Choroid plexus epithelial cell (primary cell): ENCODE results near the gene CFC1.
"Not testable (repeated sequence)": the region's sequence is repeated elsewhere in the genome, so short reads cannot be mapped to it uniquely, and the experiment has no call there.

Experiments
- DNase-seq: peaks from one replicate; pipeline ENCODE4 v3.0.0-alpha.2; 2010; ENCODE audit warnings: low read depth
- H3K4me3 ChIP-seq: 2 replicates; pipeline ENCODE4 v1.5.1; 2011; ENCODE audit warnings: low read depth, mild to moderate bottlenecking, control low read depth, low read length, moderate library complexity

Gene CFC1

DNA sequence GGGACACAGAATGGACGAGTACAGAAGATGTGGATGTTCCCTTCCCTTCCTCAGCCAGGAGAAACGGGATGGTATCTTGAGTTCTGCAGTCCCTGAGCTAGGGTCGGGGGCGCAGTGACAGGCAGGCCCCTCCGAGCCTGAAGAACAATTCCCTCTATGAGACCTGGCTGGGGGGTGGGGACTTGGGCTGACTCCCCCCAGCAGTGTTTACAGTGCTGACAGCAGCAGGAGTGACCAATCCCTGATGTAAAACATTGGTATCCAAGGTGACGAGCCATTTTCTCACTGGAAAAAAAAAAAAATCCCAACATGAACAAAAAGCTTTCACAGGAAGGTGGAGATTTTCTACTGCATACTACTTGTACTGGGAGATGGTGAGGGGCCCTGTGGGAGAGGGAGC, at the start of gene CFC1:
Gene CFC1, minus strand, starts transcription at position 183 of the 400 bp plus-strand sequence. CDS start 288 bp downstream, outside the sequence.
- not testable (repeated sequence) for H3K4me3 ChIP-seq, DNase-seq

DNA sequence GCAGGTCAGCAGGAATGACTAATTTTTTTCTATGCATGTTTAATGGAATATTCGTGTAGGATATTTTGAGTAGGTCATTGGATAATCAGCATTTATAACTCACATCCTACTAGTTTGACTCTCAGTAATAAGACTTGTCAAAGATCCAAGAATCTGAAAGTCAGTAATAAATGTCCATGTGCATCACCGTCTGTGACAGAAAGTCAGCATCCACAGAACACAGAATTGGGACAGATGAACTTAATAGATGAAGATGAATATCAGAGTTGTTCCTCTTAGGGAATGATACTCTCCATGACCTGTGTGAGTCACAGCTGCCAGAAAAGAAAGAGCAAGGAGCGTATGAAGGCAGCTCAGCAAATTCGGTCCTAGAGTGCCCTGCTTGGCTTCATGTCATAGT, 42.3 kb upstream of the CFC1 start:
- H3K4me3 ChIP-seq, DNase-seq: not testable (repeated sequence)

DNA sequence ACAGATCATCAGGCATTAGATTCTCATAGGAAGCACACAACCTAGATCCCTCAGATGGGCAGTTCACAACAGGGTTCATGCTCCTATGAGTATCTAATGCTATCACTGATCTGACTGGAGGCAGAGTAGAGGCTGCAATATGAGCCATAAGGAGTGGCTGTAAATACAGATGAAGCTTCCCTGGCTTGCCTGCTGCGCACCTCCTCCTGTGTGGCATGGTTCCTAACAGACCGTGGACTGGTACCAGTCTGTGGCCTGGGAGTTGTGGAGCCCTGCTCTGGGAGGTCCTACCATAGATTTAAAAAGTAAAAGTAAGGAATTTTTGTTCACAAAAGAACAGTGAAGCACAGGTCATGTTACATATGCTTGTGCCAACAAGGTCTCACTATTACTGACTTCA, 39.6 kb upstream of the CFC1 start:
- not testable (repeated sequence) for H3K4me3 ChIP-seq, DNase-seq

DNA sequence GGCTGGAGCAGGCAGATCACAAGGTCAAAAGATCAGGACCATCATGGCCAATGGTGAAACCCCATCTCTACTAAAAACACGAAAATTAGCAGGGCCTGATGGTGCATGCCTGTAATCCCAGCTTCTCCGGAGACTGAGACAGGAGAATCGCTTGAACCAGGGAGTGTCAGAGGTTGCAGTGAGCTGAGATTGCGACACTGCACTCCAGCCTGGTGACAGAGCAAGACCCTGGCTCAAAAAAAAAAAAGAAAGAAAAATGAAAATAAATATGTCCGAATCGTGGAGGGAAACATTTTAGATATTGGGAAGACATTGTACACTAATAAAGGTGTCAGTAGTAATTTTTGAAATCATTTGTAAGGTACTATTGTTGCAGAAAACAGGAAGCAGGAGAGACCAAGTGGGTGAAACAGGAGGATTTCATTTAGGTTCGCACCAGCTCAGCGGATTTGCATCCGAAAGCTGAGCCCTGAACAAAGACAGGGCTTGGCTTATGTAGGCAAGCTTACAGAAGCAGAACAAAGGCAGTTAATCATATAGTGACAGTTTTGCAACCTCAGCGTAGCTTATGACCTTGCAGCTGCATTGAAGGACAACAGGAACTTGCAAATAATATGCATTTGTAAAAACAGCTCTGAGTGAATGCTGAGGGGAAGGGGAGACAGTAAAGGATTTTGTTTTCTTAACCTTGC, 29.6 kb upstream of the CFC1 start:
- H3K4me3 ChIP-seq, DNase-seq: not testable (repeated sequence)

DNA sequence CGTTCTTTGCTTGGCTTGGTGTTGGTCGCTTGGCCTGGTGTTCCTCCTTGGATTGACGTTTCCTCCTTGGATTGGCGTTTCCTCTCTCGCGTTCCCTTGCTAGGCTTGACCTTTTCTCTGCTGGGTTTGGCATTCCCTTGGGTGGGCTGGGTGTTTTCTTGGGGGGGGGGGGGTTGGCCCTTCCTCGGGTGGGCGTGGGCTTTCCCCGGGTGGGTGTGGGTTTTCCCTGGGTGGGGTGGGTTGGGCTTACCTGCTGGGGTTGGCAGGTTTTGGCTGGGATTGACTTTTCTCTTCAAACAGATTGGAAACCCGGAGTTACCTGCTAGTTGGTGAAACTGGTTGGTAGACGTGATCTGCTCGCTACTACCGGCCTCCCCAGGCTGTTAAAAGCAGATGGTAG, 11.8 kb upstream of the CFC1 start, which contains the start of gene POTEJ:
Gene POTEJ, plus strand, starts transcription at position 301 of the 400 bp plus-strand sequence. Its CDS starts 93 bp downstream, at position 394.
- H3K4me3 ChIP-seq, DNase-seq: not testable (repeated sequence)

DNA sequence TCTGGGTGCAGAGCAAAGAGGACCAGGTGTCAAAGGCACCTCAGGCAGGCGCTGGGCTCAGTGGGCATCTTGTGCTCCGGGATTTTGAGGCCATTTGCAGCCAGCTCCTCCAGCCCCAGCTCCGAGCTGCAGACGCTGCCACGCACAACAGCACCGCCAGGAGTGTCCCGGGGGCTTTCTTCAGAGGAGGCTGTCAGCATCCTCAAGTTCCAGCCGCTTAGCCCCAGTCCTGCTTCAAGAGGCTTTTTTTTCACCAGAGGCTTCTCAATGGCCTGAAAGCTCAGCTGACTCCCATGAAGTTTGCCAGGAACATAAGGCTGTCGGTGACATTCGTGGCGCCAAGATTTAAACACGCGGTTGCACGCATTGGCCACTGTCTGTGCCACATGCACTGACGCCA, 11.1 kb upstream of the CFC1 start:
- not testable (repeated sequence) for DNase-seq, H3K4me3 ChIP-seq

DNA sequence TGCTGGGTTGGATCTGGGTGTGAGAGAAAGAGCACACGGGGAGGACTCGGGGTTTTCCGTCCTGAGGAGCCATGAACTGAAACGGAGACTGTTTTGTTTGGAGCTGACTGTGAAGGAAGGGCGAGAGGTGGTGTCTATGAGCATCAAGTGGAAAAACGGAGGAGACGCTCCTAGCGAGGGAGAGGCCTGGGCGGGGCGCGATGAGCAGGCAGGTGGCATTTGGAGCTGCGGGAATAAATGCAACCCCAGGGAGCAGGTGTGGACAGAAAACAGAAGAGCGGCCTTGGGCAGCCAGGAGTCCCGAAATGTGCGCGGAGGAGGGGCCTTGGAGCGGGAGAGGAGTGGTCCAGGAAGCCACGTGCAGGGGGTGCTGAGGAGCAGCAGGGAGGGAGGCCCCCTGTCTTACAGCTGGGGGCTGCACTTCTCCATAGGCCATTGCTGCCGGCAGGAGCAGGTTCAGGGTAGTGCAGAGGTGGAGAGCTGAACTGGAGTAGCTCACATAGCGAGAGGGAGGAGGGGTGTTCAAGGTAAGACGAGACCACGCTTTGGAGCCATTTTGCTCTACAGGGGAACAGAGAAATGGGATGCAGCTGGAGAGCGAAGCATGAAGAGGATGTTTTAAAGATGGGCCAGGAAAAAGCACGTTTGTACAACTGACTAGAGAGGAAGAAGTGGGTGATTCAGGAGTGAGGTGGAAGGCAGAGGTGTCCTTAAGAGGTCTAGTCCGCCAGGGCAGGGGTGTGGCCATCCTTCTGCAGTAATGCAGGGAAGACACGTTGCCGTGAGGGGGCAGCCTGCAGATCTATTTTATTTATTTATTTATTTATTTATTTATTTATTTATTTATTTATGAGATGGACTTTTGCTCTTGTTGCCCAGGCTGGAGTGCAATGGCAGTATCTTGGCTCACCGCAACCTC, 9.9 kb upstream of the CFC1 start:
- not testable (repeated sequence) for DNase-seq, H3K4me3 ChIP-seq

DNA sequence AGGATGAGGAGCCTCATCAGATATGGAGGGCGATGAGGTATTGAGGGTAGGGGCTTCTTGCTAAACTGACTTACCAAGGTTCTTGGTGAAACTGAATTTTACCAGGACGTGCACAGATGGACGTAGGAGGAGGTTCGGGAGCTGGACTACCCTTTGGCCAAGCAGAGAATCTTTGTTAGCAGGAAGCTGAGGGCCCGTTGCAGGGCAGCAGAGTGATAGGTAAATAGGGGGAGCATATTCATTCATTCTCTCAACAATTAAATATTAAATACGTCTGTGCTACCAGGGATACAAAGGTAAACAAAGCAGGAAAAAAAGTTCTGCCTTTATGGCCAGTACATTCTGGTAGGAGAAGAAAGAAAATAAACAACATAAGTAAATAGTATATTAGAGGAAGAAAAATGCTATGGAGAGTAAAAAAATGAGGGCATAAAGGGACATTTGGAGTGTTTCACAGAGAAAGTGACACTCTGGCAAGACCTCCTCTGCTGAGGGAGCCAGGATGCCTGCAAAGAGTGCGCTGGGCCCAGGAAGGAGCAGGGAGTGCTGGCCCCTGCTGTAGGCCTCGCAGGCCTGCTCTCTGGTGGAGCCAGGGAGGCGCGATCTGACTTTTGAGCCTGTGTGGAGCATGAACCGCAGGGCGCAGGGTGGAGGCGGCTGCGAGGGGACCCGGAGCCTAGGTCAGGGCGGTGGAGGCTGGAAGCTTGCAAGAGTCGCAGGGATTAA, 9.1 kb upstream of the CFC1 start:
- not testable (repeated sequence) for H3K4me3 ChIP-seq, DNase-seq

DNA sequence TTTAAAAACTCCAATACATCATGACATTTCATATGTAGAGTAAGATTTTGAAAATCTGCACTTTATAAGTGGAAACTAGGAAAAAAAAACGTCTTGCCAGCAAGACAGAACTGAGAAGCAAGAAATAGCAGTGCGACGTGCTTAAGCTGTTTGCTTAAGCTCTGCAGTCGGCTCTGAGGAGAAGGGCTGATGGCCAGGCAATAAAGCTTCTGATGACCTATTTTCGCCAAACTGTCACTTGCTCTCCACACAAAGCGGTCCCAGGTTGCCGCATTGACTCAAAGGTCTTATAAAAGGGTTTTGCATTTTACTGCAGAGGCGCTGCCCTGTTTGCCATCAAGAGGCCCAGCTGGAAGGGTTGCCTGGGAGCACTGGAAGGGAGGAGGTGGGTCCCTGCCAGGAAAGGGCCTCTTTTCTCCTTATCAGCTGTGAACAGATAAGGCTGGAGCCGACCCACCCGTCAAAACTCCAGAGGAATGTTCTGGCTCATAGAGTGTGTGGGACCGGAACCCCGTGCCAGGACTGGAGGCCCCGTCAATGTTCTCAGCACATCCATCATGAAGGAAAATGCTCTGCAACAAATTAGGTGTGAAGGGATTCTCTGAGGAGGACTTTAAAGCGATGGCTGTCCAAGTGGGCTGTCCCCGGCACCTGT, 2.4 kb upstream of the CFC1 start:
- DNase-seq, H3K4me3 ChIP-seq: not testable (repeated sequence)

DNA sequence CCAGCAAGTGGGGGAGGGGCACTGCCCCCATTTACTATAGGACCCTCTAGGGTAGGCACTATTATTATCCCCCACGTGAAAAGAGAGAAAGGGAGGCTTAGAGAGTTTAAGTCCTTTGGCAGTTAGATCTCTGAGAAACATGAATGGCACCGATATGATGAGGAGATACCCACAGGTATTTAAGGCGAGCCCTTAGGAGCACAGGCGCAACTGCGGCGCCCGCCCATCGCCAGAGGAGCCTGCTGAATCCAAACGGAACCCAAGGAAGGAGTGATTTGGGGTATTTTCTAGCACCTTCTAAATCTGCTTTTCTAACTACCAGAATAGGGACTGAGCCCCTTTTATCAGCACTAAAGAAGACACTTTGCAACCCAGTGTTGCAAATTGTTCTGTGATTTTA, 551 bp upstream of the CFC1 start:
- not testable (repeated sequence) for DNase-seq, H3K4me3 ChIP-seq

DNA sequence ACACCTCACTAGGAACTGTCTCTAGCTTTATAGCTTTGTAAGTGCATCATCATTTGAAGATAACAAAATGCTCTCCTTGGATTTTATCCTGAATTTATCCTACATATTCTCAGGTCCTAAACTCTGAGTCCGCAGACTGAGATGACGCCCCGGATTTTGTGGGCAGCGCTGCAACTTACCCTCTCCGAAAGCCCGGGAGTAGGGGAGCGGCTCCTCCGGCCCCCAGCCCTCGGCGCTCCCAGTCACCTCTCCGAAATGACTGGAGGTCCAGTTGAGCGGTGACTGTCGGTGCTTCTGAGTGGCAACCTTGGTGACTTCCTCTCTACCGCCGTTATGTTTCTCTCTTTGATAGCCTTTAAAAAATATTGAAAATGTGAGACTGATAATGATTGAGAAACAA, 912 bp downstream of the CFC1 start:
- not testable (repeated sequence) for H3K4me3 ChIP-seq, DNase-seq

DNA sequence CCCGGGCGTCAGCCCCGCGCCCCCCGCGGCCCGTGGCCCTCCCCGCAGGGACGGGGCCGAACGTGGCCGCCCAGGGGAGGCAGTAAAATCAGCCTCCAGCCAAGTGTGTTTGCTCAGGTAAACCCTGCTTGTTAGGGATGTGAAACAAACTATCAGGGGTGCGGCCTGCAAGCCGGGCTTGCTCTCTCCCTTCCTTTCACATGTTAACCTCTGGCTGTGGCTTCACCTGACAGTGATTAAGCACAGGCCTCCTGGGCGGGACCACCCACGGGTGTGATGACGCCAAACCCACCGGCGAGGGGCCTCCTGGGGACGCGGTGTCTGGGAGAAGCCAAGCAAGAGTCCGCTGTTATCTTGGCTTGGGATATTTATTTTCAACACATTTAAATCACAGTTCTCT, 1.4 kb downstream of the CFC1 start:
- DNase-seq, H3K4me3 ChIP-seq: not testable (repeated sequence)

DNA sequence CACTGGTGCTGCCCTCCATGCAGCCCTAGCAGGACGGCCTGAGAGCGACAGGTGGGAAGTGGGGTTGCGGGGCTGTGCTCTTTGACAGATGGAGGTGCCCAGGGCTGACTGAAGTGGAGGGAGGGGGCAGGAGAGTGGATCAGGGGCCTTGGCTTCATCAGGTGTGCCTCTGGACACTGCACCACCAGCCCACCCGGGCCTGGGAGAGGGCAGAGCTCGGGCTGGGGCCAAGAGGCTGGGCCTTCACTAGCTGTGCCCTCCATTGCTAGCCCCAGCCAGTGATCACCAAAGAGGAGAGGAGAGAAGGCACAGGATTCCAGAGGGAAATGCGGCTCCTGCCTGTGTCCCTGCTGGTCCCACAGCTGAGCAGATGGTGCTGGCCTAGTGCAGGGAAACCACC, 2.6 kb downstream of the CFC1 start:
- not testable (repeated sequence) for DNase-seq, H3K4me3 ChIP-seq

DNA sequence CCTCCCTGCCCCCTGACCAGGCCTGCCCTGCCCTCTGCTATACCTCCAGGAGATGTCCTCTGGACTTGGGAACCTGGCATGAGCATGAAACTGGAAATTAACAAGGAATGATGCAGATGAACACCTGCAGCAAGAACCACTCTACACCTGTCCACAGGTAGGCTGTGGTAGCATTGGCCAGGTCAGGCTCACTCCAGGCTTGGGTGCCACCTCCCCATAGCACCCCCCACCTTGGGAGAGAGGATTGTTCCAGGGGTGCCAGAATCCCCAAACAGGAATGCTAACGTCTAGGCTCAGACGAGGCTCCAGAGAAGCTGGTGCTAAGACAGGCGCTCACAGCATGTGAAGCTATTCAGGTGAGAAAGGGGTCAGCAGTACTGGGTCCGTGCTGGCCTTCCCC, 5.4 kb downstream of the CFC1 start:
- DNase-seq, H3K4me3 ChIP-seq: not testable (repeated sequence)

DNA sequence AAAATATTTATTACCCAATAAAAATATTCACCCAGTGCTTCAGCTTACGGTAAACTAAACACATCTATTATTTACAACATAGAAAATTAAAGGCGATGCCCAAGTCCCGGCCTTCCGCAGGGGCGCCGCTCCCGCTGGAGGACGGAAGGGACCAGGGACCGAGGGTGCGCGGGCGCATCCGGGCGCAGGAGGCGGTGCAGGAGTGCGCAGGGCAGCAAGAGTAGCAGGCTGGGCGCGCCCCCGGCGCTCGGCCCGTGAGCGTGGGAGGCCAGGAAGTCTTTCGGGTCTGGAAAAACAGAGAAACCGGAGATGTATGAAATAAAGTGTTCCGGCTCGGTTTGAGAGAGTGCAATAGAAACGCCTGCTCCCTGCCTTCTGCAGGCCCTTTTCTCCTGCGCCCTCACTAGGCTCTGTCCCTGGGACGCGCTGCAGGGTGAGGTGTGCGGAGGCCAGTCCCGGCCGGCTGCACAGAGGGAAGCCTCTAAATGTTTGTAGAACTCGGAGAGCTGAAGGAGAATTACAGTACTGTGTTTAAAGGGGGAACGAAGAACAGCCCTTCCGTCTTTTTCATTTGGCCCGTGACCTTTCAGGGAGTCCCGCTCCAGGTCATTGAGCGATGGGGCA, 6.5 kb downstream of the CFC1 start:
- not testable (repeated sequence) for DNase-seq, H3K4me3 ChIP-seq

DNA sequence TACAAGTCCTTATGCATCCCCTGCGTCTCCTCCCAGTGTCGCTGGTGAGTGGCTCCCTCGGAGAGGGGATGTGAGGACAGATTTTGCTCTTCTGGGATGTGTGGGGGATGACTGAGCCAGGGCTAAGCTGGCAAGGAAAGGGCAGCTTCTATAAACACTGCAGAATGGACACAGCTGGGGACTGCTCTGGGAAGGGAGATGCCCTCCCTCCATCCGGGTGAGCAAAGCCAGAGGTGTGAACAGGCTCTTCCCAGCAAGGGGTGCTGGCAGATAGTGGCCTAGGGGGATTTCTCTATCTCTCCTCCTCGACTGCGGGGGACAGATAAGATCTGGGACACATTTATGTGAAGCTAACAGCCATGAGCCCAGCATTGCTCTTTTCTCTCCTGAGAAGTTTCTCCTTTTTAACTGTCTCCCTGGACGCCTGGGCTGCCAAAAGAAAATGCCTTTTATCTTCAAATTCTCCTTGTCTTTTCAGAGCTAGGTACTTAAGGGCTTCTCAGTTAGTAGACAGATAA, 8.5 kb downstream of the CFC1 start:
- not testable (repeated sequence) for H3K4me3 ChIP-seq, DNase-seq

DNA sequence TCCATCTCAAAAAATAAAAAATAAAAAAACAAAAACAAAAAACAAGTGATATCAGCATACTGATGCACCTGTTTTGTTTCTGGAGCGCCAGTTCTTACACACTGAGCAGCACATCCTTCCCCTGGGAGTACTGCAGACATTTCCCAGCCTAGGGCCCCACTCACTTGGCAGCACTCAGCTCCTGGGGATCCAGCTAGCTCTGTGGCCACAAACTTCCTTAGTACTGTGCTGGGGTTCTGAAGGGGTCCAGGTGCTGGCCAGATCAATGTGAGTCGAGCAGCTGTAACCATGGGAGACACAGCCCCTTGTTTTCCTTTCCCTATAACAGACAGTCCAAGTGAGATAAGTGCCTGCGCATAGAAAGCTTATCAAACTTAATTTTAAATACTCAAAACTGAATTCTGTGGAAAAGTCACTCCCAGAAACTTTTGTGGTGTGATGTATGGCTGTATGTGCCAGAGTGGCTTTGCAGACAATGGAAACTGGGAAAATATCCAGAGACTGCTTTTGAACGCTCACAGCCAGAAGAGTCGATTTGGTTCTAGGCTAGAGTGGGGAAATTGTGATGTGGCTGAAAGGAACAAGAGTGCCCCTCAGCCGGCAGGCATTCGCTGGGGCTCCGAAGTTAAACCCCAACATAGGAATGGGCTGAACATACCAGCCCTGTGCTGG, 9.1 kb downstream of the CFC1 start:
- not testable (repeated sequence) for DNase-seq, H3K4me3 ChIP-seq
